Naive thymus-derived CD4-positive, alpha-beta T cell (primary cell): ENCODE results near the gene DPP10. TPM values are rescaled to one million over a fixed set of nuclear protein-coding genes. Genes with fewer than 3 reads are reported as not detected.

ENCODE experiments used
- ATAC-seq: fragments of 150-1000 bp; cut with Tn5 transposase; 2 replicates; pipeline ENCODE4 v1.10.0; 2021; ENCODE audit warnings: mild to moderate bottlenecking, moderate library complexity
- CTCF ChIA-PET: fragments of 350-600 bp; sonication (Branson Sonifier 250); formaldehyde crosslinking; loops from one replicate; lab custom pipeline; 2021; ENCODE audit warnings: antibody characterized with exemption; lab: Charles Lee
- POLR2A ChIA-PET: fragments of 350-600 bp; sonication (Branson Sonifier 250); formaldehyde crosslinking; loops from one replicate; lab custom pipeline; 2021; ENCODE audit warnings: antibody characterized with exemption, inconsistent platforms; lab: Charles Lee
- DNase-seq, 9 donors: peaks; one replicate each; pipeline versions ENCODE4 v3.0.0 to v3.0.0-alpha.2; 2020 to 2022; ENCODE audit warnings: mixed read lengths in 1 of 9
- H3K27ac ChIP-seq: one replicate; pipeline ENCODE4 v1.7.0; 2013; ENCODE audit warnings: mild to moderate bottlenecking, low read depth, low read length, moderate library complexity
- H3K27me3 ChIP-seq, 2 donors: one replicate each; pipeline ENCODE4 v1.7.0; 2013; ENCODE audit warnings: low read length in 2 of 2, mild to moderate bottlenecking in 2 of 2, moderate library complexity in 2 of 2; ENCODE audit not compliant: control insufficient read depth in 2 of 2, insufficient read depth in 2 of 2
- H3K36me3 ChIP-seq, 3 experiments: 1 replicate in 2 of 3; 2 replicates in 1 of 3; pipeline ENCODE4 v1.7.0; 2013; ENCODE audit warnings: low read length in 3 of 3, mild to moderate bottlenecking in 3 of 3, moderate library complexity in 1 of 3; ENCODE audit not compliant: insufficient read depth in 3 of 3, control insufficient read depth in 2 of 3
- H3K4me1 ChIP-seq, 2 donors: one replicate each; pipeline ENCODE4 v1.7.0; 2013; ENCODE audit warnings: low read length in 2 of 2, mild to moderate bottlenecking in 2 of 2, moderate library complexity in 1 of 2; ENCODE audit not compliant: control insufficient read depth in 2 of 2, insufficient read depth in 2 of 2
- H3K4me3 ChIP-seq: 2 replicates; pipeline ENCODE4 v1.7.0; 2013; ENCODE audit warnings: mild to moderate bottlenecking, low read length
- H3K9me3 ChIP-seq, 3 experiments: 1 replicate in 2 of 3; 2 replicates in 1 of 3; pipeline ENCODE4 v1.7.0; 2013; ENCODE audit warnings: low read length in 3 of 3; ENCODE audit not compliant: control insufficient read depth in 2 of 3
- H3K27ac Mint-ChIP-seq, 9 donors: one replicate each; pipeline ENCODE4 v1.8.0; 2020 to 2022; ENCODE audit warnings: mixed read lengths in 9 of 9, mild to moderate bottlenecking in 8 of 9, moderate library complexity in 5 of 9, inconsistent platforms in 2 of 9
- H3K27me3 Mint-ChIP-seq, 5 donors: one replicate each; pipeline ENCODE4 v1.8.0; 2021 to 2022; ENCODE audit warnings: mixed read lengths in 5 of 5, mild to moderate bottlenecking in 1 of 5
- H3K36me3 Mint-ChIP-seq, 5 donors: one replicate each; pipeline ENCODE4 v1.8.0; 2020 to 2022; ENCODE audit warnings: mixed read lengths in 5 of 5, mild to moderate bottlenecking in 3 of 5, inconsistent platforms in 1 of 5
- H3K4me1 Mint-ChIP-seq, 7 donors: one replicate each; pipeline ENCODE4 v1.8.0; 2020 to 2022; ENCODE audit warnings: mixed read lengths in 7 of 7, mild to moderate bottlenecking in 3 of 7, inconsistent platforms in 1 of 7
- H3K4me3 Mint-ChIP-seq, 10 donors: one replicate each; pipeline ENCODE4 v1.8.0; 2020 to 2022; ENCODE audit warnings: mild to moderate bottlenecking in 10 of 10, mixed read lengths in 10 of 10, moderate library complexity in 6 of 10, inconsistent platforms in 2 of 10
- H3K9me3 Mint-ChIP-seq, 11 donors: one replicate each; pipeline ENCODE4 v1.8.0; 2020 to 2022; ENCODE audit warnings: mixed read lengths in 11 of 11, mild to moderate bottlenecking in 4 of 11, inconsistent platforms in 1 of 11, moderate library complexity in 1 of 11
- intact Hi-C, 2 donors: fragments of 100-400 bp; cut with micrococcal nuclease; formaldehyde crosslinking; loops; one replicate each; pipeline ENCODE4 v1.15.1; 2023
- polyA plus RNA-seq, 2 donors: library from polyadenylated mRNA; unstranded; fragments of 300-500 nt; fragmentation: Illumina TruSeq; gene quantifications; one replicate each; pipeline ENCODE4 v1.2.3, GENCODE V29; 2021
- total RNA-seq, 6 experiments: library from RNA in 5 of 6; stranded (reverse) in 5 of 6; gene quantifications; 1 replicate in 5 of 6; 2 replicates in 1 of 6; pipeline ENCODE4 v1.2.3 and lab custom pipeline; 2021 to 2026

Gene DPP10
- total and polyA plus RNA-seq, 7 experiments from 2014 or later, result not detected

- Mint-ChIP-seq H3K4me3 (no peak overlapping the region), H3K36me3 (no peaks in the 10 kb centered on the region)
- no peaks in the 10 kb centered on the region for H3K36me3 ChIP-seq
Observed at GRCh38 chr2:115285416-115285815, 843.0 kb downstream of the DPP10 start.

GRCh38 chr2:115290478-115290877 lies 848.0 kb downstream of the DPP10 start:
- intact Hi-C loops, result no loop called here
- peaks cover 0 to 13% (median 2%) of the 10 kb centered on the region in 11 donors for H3K9me3 Mint-ChIP-seq
- CTCF ChIA-PET, result no interaction called here

More at GRCh38 chr2:115285416-115285815, 843.0 kb downstream of the DPP10 start:
- no peaks in the 10 kb centered on the region for H3K4me1 Mint-ChIP-seq
- H3K27me3 ChIP-seq, result no peaks in the 10 kb centered on the region
- intact Hi-C loops, result no loop called here
- no peaks in the 10 kb centered on the region for H3K9me3 ChIP-seq
- DNase-seq (no peak), ATAC-seq (no peak)
- ChIA-PET POLR2A (no interaction called here), CTCF (no interaction called here)
- H3K27me3 Mint-ChIP-seq, result no peaks in the 10 kb centered on the region
- no peak overlapping the region for H3K4me3 ChIP-seq
- no peak overlapping the region for H3K27ac ChIP-seq
- H3K9me3 Mint-ChIP-seq, result peaks cover 0 to 8% (median 2%) of the 10 kb centered on the region in 11 donors
- H3K4me1 ChIP-seq, result no peaks in the 10 kb centered on the region
- no peak overlapping the region for H3K27ac Mint-ChIP-seq

GRCh38 chr2:115292742-115293141 lies 850.3 kb downstream of the DPP10 start:
- H3K36me3 Mint-ChIP-seq, result no peaks in the 10 kb centered on the region
- no peaks in the 10 kb centered on the region for H3K27me3 Mint-ChIP-seq
- H3K27ac Mint-ChIP-seq, result no peak overlapping the region
- H3K4me3 Mint-ChIP-seq, result no peak overlapping the region
- no peaks in the 10 kb centered on the region for H3K4me1 ChIP-seq
- no peak overlapping the region for H3K27ac ChIP-seq
- intact Hi-C loops, result no loop called here
- ATAC-seq (no peak), DNase-seq (no peak)
- CTCF ChIA-PET, result no interaction called here
- POLR2A ChIA-PET, result no interaction called here
- peaks cover 0 to 13% (median 5%) of the 10 kb centered on the region in 11 donors for H3K9me3 Mint-ChIP-seq
- H3K36me3 ChIP-seq, result no peaks in the 10 kb centered on the region
- H3K4me1 Mint-ChIP-seq, result no peaks in the 10 kb centered on the region
- H3K4me3 ChIP-seq, result no peak overlapping the region
- H3K9me3 ChIP-seq, result no peaks in the 10 kb centered on the region
- H3K27me3 ChIP-seq, result no peaks in the 10 kb centered on the region

More at GRCh38 chr2:115290478-115290877, 848.0 kb downstream of the DPP10 start:
- Mint-ChIP-seq H3K27me3 (no peaks in the 10 kb centered on the region), H3K4me1 (no peaks in the 10 kb centered on the region), H3K36me3 (no peaks in the 10 kb centered on the region), H3K4me3 (no peak overlapping the region), H3K27ac (no peak overlapping the region)
- H3K4me3 ChIP-seq, result no peak overlapping the region
- no peak for DNase-seq
- no peaks in the 10 kb centered on the region for H3K27me3 ChIP-seq
- H3K4me1 ChIP-seq, result no peaks in the 10 kb centered on the region
- H3K27ac ChIP-seq, result no peak overlapping the region
- POLR2A ChIA-PET, result no interaction called here
- H3K36me3 ChIP-seq, result no peaks in the 10 kb centered on the region
- H3K9me3 ChIP-seq, result no peaks in the 10 kb centered on the region
- no peak for ATAC-seq

GRCh38 chr2:115294999-115295398 lies 852.6 kb downstream of the DPP10 start:
- CTCF ChIA-PET, result no interaction called here
- Mint-ChIP-seq H3K36me3 (no peaks in the 10 kb centered on the region), H3K27ac (no peak overlapping the region), H3K4me3 (no peak overlapping the region), H3K9me3 (peaks cover 0 to 9% (median 4%) of the 10 kb centered on the region in 11 donors), H3K27me3 (no peaks in the 10 kb centered on the region), H3K4me1 (no peaks in the 10 kb centered on the region)
- no peak for DNase-seq
- intact Hi-C loops, result no loop called here
- no peaks in the 10 kb centered on the region for H3K36me3 ChIP-seq
- H3K4me1 ChIP-seq, result no peaks in the 10 kb centered on the region
- no peak for ATAC-seq
- POLR2A ChIA-PET, result no interaction called here
- no peak overlapping the region for H3K4me3 ChIP-seq
- H3K27ac ChIP-seq, result no peak overlapping the region
- H3K27me3 ChIP-seq, result no peaks in the 10 kb centered on the region
- H3K9me3 ChIP-seq, result no peaks in the 10 kb centered on the region

- Histone ChIP-seq H3K4me1 (no peaks in the 10 kb centered on the region), H3K27me3 (no peaks in the 10 kb centered on the region), H3K4me3 (no peak overlapping the region), H3K36me3 (no peaks in the 10 kb centered on the region), H3K9me3 (no peaks in the 10 kb centered on the region), H3K27ac (no peak overlapping the region)
- ChIA-PET POLR2A (no interaction called here), CTCF (no interaction called here)
- Mint-ChIP-seq H3K27me3 (no peaks in the 10 kb centered on the region), H3K4me1 (no peaks in the 10 kb centered on the region), H3K36me3 (no peaks in the 10 kb centered on the region), H3K9me3 (peaks cover 1 to 24% (median 8%) of the 10 kb centered on the region in 11 donors), H3K27ac (no peak overlapping the region), H3K4me3 (no peak overlapping the region)
- DNase-seq (no peak), ATAC-seq (no peak)
- intact Hi-C loops, result no loop called here
Observed at GRCh38 chr2:115297056-115297455, 854.6 kb downstream of the DPP10 start.

- Mint-ChIP-seq H3K9me3 (peaks cover 0 to 24% (median 6%) of the 10 kb centered on the region in 11 donors), H3K36me3 (no peaks in the 10 kb centered on the region), H3K27me3 (no peaks in the 10 kb centered on the region), H3K27ac (no peak overlapping the region), H3K4me1 (no peaks in the 10 kb centered on the region), H3K4me3 (no peak overlapping the region)
- H3K27me3 ChIP-seq, result no peaks in the 10 kb centered on the region
- ChIA-PET POLR2A (no interaction called here), CTCF (no interaction called here)
- H3K36me3 ChIP-seq, result no peaks in the 10 kb centered on the region
- no peak overlapping the region for H3K4me3 ChIP-seq
- H3K27ac ChIP-seq, result no peak overlapping the region
- H3K9me3 ChIP-seq, result no peaks in the 10 kb centered on the region
- intact Hi-C loops, result no loop called here
- DNase-seq, result no peak
- ATAC-seq, result no peak
- H3K4me1 ChIP-seq, result no peaks in the 10 kb centered on the region
Observed at GRCh38 chr2:115299199-115299598, 856.8 kb downstream of the DPP10 start.

- Mint-ChIP-seq H3K4me1 (no peaks in the 10 kb centered on the region), H3K9me3 (peaks cover 0 to 26% (median 8%) of the 10 kb centered on the region in 11 donors), H3K27ac (no peak overlapping the region), H3K27me3 (no peaks in the 10 kb centered on the region), H3K4me3 (no peak overlapping the region), H3K36me3 (no peaks in the 10 kb centered on the region)
- H3K27ac ChIP-seq, result no peak overlapping the region
- no peak for DNase-seq
- intact Hi-C loops, result no loop called here
- H3K4me1 ChIP-seq, result no peaks in the 10 kb centered on the region
- H3K4me3 ChIP-seq, result no peak overlapping the region
- POLR2A ChIA-PET, result no interaction called here
- H3K9me3 ChIP-seq, result no peaks in the 10 kb centered on the region
- ATAC-seq, result no peak
- CTCF ChIA-PET, result no interaction called here
- H3K36me3 ChIP-seq, result no peaks in the 10 kb centered on the region
- no peaks in the 10 kb centered on the region for H3K27me3 ChIP-seq
Observed at GRCh38 chr2:115305712-115306111, 863.3 kb downstream of the DPP10 start.
